Endodermal cell (in vitro differentiated cells): ENCODE measurements around the gene TBC1D4. TPM values are rescaled to one million over a fixed set of nuclear protein-coding genes. Genes with fewer than 3 reads are reported as not detected.

Source experiments
- DNase-seq: peaks from one replicate; pipeline ENCODE4 v3.0.0-alpha.2; 2017
- H3K27ac ChIP-seq: 2 replicates; pipeline ENCODE4 v1.5.1; 2013; ENCODE audit warnings: mild to moderate bottlenecking, low read depth, low read length, moderate library complexity
- H3K27me3 ChIP-seq: 2 replicates; pipeline ENCODE4 v1.6.1; 2013; ENCODE audit warnings: mild to moderate bottlenecking, low read length, moderate library complexity; ENCODE audit not compliant: insufficient read depth, control insufficient read depth, poor library complexity, severe bottlenecking
- H3K36me3 ChIP-seq: 2 replicates; pipeline ENCODE4 v1.7.0; 2013; ENCODE audit warnings: mild to moderate bottlenecking, low read length, moderate library complexity; ENCODE audit not compliant: control insufficient read depth, insufficient read depth
- H3K4me1 ChIP-seq: one replicate; pipeline ENCODE4 v1.7.0; 2013; ENCODE audit warnings: low read length; ENCODE audit not compliant: control insufficient read depth, insufficient read depth
- H3K4me3 ChIP-seq: 2 replicates; pipeline ENCODE4 v1.5.1; 2013; ENCODE audit warnings: mild to moderate bottlenecking, low read length, moderate library complexity
- H3K9ac ChIP-seq: 2 replicates; pipeline ENCODE4 v1.6.1; 2013; ENCODE audit warnings: mild to moderate bottlenecking, low read length, moderate library complexity; ENCODE audit not compliant: poor library complexity, severe bottlenecking; ENCODE audit errors: extremely low read depth
- H3K9me3 ChIP-seq: 2 replicates; pipeline ENCODE4 v1.6.1; 2013; ENCODE audit warnings: mild to moderate bottlenecking, low read length, moderate library complexity; ENCODE audit not compliant: control insufficient read depth
- H3K27ac Mint-ChIP-seq: 2 replicates; pipeline ENCODE4 v1.8.0; 2020; ENCODE audit warnings: mixed read lengths
- H3K27me3 Mint-ChIP-seq: 2 replicates; pipeline ENCODE4 v1.8.0; 2021; ENCODE audit warnings: mild to moderate bottlenecking, mixed read lengths; ENCODE audit not compliant: insufficient read depth
- H3K36me3 Mint-ChIP-seq: 2 replicates; pipeline ENCODE4 v1.8.0; 2020; ENCODE audit warnings: low read depth, mixed read lengths
- H3K4me1 Mint-ChIP-seq: 2 replicates; pipeline ENCODE4 v1.8.0; 2020; ENCODE audit warnings: mixed read lengths
- H3K4me3 Mint-ChIP-seq: 2 replicates; pipeline ENCODE4 v1.8.0; 2020; ENCODE audit warnings: mild to moderate bottlenecking, moderate library complexity, mixed read lengths
- H3K9me3 Mint-ChIP-seq: 2 replicates; pipeline ENCODE4 v1.8.0; 2020; ENCODE audit warnings: mild to moderate bottlenecking, mixed read lengths
- CTCF ChIP-seq: fragments of 200-600 bp; sonication (generic); conservative IDR thresholded peaks from 2 replicates; pipeline ENCODE4 v1.5.0; 2021; ENCODE audit warnings: antibody characterized with exemption, mild to moderate bottlenecking
- WGBS, 2 experiments: methylation state at CpG; one replicate each; pipeline versions ENCODE4 v1.1.5 to v1.1.7; 2013; ENCODE audit warnings: missing lambda C conversion rate in 2 of 2, mixed read lengths in 1 of 2; ENCODE audit not compliant: insufficient coverage in 1 of 2, insufficient read length in 1 of 2; 5-methylcytosine and 5-hydroxymethylcytosine counted together
- total RNA-seq, 2 donors: library from RNA; stranded (reverse); fragmentation: NEBNext Ultra II Directional in 1 of 2; extraction: Animal tissue kit (Norgen Biotek cat#: 25700) in 1 of 2; gene quantifications; 2 replicates in 1 of 2; 3 replicates in 1 of 2; pipeline ENCODE4 v1.2.1, GENCODE V29; 2021

The TBC1D4 gene
- total RNA-seq, 2 donors from 2014 or later: 3.2 to 4.7 TPM

- WGBS, 2 experiments: 90 to 95% methylated on average over 1 to 5 of the region's 5 CpGs
- H3K27ac ChIP-seq: no peak overlapping the region
These were observed 31.3 kb upstream of the TBC1D4 start for GRCh38 chr13:75513271-75513670.

GRCh38 chr13:75512253-75512652 is 30.3 kb upstream of the TBC1D4 start:
- Histone ChIP-seq H3K36me3 (no peaks in the 10 kb centered on the region), H3K9ac (no peak overlapping the region), H3K9me3 (no peaks in the 10 kb centered on the region), H3K27ac (no peak overlapping the region), H3K27me3 (no peaks in the 10 kb centered on the region), H3K4me1 (no peaks in the 10 kb centered on the region), H3K4me3 (no peak overlapping the region)
- no peak overlapping the region for H3K4me3 Mint-ChIP-seq
- DNase-seq: no peak
- H3K27ac Mint-ChIP-seq: no peak overlapping the region
- H3K4me1 Mint-ChIP-seq: no peaks in the 10 kb centered on the region
- H3K9me3 Mint-ChIP-seq: no peaks in the 10 kb centered on the region
- H3K36me3 Mint-ChIP-seq: no peaks in the 10 kb centered on the region
- peaks cover 5% of the 10 kb centered on the region for H3K27me3 Mint-ChIP-seq
- no peak for TF ChIP-seq CTCF
- WGBS, 2 experiments: 93 to 100% methylated on average over 1 to 2 of the region's 3 CpGs

More at GRCh38 chr13:75513271-75513670, 31.3 kb upstream of the TBC1D4 start:
- no peaks in the 10 kb centered on the region for H3K4me1 ChIP-seq
- H3K36me3 ChIP-seq: no peaks in the 10 kb centered on the region
- Mint-ChIP-seq H3K4me3 (no peak overlapping the region), H3K9me3 (peaks cover 6% of the 10 kb centered on the region), H3K36me3 (no peaks in the 10 kb centered on the region), H3K27me3 (peaks cover 5% of the 10 kb centered on the region), H3K27ac (no peak overlapping the region), H3K4me1 (no peaks in the 10 kb centered on the region)
- H3K27me3 ChIP-seq: no peaks in the 10 kb centered on the region
- no peak overlapping the region for H3K4me3 ChIP-seq
- DNase-seq: no peak
- TF ChIP-seq CTCF: no peak
- H3K9me3 ChIP-seq: no peaks in the 10 kb centered on the region
- no peak overlapping the region for H3K9ac ChIP-seq

GRCh38 chr13:75511051-75511625 is 29.2 kb upstream of the TBC1D4 start:
- TF ChIP-seq CTCF: no peak
- Histone ChIP-seq H3K36me3 (no peaks in the 10 kb centered on the region), H3K27ac (no peak overlapping the region), H3K9ac (no peak overlapping the region), H3K9me3 (no peaks in the 10 kb centered on the region), H3K4me3 (no peak overlapping the region), H3K27me3 (no peaks in the 10 kb centered on the region), H3K4me1 (no peaks in the 10 kb centered on the region)
- peaks cover 5% of the 10 kb centered on the region for H3K27me3 Mint-ChIP-seq
- no peaks in the 10 kb centered on the region for H3K36me3 Mint-ChIP-seq
- no peak overlapping the region for H3K27ac Mint-ChIP-seq
- H3K9me3 Mint-ChIP-seq: no peaks in the 10 kb centered on the region
- 87 to 100% methylated on average over 1 to 3 of the region's 3 CpGs for WGBS, 2 experiments
- DNase-seq: no peak
- no peaks in the 10 kb centered on the region for H3K4me1 Mint-ChIP-seq
- no peak overlapping the region for H3K4me3 Mint-ChIP-seq
